ENCODE measurements around the gene SYTL3. TPM values are rescaled to one million over a fixed set of nuclear protein-coding genes. Genes with fewer than 3 reads are reported as not detected.

Gene SYTL3
- total and polyA plus RNA-seq, 7 donors = 1.6 to 6.9 (median 3.3) TPM

DNA sequence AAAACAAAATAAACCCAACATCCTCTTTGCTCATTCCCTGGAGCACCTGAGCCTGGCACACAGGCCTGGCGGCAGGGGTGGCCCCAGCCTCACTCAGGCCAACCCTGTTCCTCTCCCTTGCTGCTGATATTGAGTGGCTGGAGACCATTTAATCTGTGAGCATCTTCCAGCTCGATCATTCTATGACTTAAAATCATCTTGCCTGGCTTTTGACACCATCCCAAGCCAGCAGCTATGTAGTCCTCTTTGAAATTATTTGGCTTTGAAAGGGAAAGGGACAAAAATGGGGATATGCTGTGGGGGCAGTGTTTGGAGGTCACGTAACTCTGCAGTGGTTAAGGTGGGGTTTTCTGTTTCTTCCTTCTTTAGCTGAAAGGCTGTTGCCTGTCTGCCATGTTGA lies 146.5 kb downstream of the SYTL3 start:
- WGBS, 2 donors = 75 to 95% methylated on average over 3 of the region's 3 CpGs

DNA sequence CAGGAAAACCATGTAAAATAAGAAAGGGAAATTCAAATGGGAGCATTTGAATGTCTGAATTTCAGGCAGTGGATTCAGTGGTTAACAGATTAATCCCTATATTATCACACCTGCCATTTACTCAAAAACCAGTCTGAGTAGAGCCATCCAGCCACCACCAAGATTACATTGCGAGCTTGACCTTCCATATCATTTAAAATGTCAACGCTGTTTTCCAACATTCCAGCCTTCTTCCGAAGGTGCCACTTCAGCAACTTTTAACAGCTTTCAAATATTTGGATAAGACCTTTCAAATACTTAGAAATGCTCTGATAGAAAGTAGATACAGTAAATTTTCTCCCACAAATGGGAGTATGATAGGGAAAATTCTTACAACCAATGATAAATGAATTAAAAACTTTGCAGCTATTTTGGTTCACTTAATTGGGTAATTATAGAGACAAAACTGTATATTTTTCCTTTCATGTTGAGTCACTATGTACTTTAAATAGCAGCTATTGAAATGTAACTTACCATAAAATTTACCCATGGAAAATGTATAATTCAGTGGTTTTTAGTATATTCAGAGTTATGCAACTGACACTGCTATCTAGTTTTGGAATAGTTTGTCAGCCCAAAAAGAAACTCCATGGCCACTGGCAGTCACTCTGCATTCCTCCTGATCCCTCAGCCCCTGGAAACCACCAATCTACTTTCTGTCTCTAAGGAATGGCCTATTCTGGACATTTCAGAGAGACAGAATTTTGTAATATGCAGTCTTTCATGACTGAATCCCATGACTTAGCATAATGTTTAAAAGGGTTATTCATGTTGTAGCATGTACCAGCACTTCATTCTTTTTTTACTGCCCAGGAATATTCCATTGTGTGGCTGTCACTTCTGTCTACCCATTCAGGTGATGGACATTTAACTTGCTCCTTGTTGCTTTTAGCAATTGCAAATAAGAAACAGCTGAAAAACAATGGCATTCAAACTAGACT lies 147.8 kb downstream of the SYTL3 start:
- Histone ChIP-seq H3K27me3 (no peaks in the 10 kb centered on the region), H3K27ac (peak overlapping the region in 1 of 4 donors; percentile 2), H3K4me1 (peaks cover 0 to 48% (median 30%) of the 10 kb centered on the region in 4 donors), H3K36me3 (no peaks in the 10 kb centered on the region), H3K9me3 (no peaks in the 10 kb centered on the region), H3K4me3 (no peak overlapping the region)
- no peak for TF ChIP-seq POLR2A (IDR thresholded peaks at IDR 0.05)
- no peak for DNase-seq
- 19 to 65% methylated on average over 3 of the region's 3 CpGs for WGBS, 2 donors
- intact Hi-C loops (cut with DNase I) = no loop called here

More for the DNA sequence above, 146.5 kb downstream of the SYTL3 start:
- intact Hi-C loops (cut with DNase I) = no loop called here
- DNase-seq = no peak
- H3K36me3 ChIP-seq = no peaks in the 10 kb centered on the region
- peaks cover 0 to 48% (median 30%) of the 10 kb centered on the region in 4 donors for H3K4me1 ChIP-seq
- no peak overlapping the region for H3K4me3 ChIP-seq
- H3K9me3 ChIP-seq = no peaks in the 10 kb centered on the region
- H3K27ac ChIP-seq = no peak overlapping the region
- no peaks in the 10 kb centered on the region for H3K27me3 ChIP-seq
- no peak for TF ChIP-seq POLR2AphosphoS5 (IDR thresholded peaks at IDR 0.05)

DNA sequence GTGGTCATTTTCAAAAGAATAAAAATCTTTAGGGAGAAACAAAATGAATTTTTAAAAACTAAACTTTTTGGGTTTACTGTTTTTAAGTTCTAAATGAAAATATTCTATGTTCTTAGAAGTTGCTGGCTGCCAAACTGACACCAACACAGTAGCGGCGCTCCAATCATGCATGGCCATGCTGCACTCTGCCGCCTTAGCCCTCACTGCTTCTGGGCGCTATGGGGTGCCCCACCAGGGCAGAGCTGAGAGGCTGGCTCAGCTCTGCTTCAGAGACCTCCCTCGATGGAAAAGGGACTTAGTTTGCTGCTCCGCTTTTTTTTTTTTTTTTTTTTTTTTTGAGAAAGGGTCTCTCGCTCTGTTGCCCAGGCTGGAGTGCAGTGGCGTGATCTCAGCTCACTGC lies 148.5 kb downstream of the SYTL3 start:
- peak overlapping the region in 1 of 4 donors; percentile 2 for H3K27ac ChIP-seq
- TF ChIP-seq, protein P1, sequence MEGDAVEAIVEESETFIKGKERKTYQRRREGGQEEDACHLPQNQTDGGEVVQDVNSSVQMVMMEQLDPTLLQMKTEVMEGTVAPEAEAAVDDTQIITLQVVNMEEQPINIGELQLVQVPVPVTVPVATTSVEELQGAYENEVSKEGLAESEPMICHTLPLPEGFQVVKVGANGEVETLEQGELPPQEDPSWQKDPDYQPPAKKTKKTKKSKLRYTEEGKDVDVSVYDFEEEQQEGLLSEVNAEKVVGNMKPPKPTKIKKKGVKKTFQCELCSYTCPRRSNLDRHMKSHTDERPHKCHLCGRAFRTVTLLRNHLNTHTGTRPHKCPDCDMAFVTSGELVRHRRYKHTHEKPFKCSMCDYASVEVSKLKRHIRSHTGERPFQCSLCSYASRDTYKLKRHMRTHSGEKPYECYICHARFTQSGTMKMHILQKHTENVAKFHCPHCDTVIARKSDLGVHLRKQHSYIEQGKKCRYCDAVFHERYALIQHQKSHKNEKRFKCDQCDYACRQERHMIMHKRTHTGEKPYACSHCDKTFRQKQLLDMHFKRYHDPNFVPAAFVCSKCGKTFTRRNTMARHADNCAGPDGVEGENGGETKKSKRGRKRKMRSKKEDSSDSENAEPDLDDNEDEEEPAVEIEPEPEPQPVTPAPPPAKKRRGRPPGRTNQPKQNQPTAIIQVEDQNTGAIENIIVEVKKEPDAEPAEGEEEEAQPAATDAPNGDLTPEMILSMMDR (IDR thresholded peaks at IDR 0.05) = no peak
- TF ChIP-seq POLR2AphosphoS5 (IDR thresholded peaks at IDR 0.05) = no peak
- TF ChIP-seq EP300 (IDR thresholded peaks at IDR 0.05) = no peak
- no peak for TF ChIP-seq POLR2A (IDR thresholded peaks at IDR 0.05)
- no peak for DNase-seq

DNA sequence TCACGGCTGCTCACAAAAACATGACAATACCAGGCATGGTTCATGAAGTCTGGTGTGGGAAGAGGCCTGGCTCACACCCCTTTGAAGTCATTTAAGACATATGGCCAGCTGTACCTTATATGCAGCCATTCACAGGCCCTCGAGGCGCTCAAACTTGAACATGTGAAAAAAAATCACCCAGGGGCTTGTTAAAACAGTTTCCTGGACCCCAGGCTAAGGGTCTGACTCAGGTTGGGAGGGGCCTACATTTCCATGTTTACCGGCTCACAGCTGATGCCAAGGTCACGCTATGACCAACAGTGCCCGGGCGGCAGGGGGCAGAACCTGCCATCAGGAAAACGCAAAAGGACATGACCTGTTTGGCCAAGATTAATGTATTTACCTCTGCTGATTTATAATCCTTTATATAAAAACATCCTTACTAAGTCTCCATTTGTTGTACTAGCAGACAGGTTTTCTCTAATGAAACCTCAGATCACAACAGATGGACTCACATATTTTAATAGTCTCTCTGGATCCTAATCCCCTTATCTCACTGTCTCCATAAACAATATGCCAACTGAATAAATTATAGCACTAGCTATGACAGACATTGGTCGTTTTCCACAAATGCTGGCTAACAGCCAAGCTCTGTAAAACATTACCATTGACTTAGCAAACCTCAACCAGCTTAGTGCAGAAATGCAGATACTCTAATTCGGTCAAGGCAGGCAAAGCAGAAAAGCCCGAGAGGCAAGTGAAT lies 149.4 kb downstream of the SYTL3 start:
- H3K27me3 ChIP-seq = no peaks in the 10 kb centered on the region
- intact Hi-C loops (cut with DNase I) = no loop called here
- peaks cover 0 to 36% (median 30%) of the 10 kb centered on the region in 4 donors for H3K4me1 ChIP-seq
- peak overlapping the region in 2 of 4 donors; percentile 27 to 33 for H3K27ac ChIP-seq
- no peaks in the 10 kb centered on the region for H3K36me3 ChIP-seq
- no peak for DNase-seq
- 19 to 42% methylated on average over 11 of the region's 11 CpGs for WGBS, 2 donors
- no peak overlapping the region for H3K4me3 ChIP-seq
- TF ChIP-seq POLR2A (IDR thresholded peaks at IDR 0.05) = no peak
- TF ChIP-seq EP300 (IDR thresholded peaks at IDR 0.05) = no peak
- TF ChIP-seq POLR2AphosphoS5 (IDR thresholded peaks at IDR 0.05) = no peak
- TF ChIP-seq, protein P1 (IDR thresholded peaks at IDR 0.05) = no peak
- H3K9me3 ChIP-seq = no peaks in the 10 kb centered on the region

More for the DNA sequence above, 148.5 kb downstream of the SYTL3 start:
- H3K36me3 ChIP-seq = no peaks in the 10 kb centered on the region
- WGBS, 2 donors = 93 to 95% methylated on average over 8 of the region's 8 CpGs
- no peaks in the 10 kb centered on the region for H3K9me3 ChIP-seq
- H3K4me1 ChIP-seq = peaks cover 0 to 44% (median 30%) of the 10 kb centered on the region in 4 donors
- H3K27me3 ChIP-seq = no peaks in the 10 kb centered on the region
- intact Hi-C loops (cut with DNase I) = no loop called here
- no peak overlapping the region for H3K4me3 ChIP-seq

DNA sequence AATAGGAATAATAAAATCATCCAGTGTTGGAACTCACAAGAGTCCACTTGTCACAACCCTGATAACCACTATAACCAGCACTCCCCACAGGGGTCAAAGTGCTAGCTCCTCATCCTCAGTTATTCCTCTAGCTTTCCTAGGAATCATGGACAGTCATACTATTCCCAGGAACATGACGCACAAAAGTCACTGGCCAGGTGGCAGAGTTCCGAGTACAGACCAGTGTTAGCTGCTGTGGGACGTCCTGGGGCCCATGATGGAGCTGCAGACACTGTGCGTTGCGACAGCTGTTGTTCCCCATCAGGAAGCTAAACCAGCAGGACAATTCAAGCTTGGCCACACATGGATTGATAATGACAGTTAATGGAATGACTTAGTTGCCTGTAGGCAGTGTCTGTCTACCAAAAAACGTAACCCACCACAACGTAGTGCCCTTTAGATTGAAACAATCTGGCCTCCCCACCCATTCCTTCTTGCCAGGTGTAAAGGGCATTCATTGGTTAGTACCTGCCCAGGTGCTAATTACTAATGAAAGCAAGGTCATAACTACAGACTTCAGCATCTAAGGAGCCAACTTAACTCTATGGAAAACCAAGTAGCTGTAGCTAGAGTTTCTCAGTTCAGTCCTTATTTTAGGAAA lies 151.9 kb downstream of the SYTL3 start:
- Histone ChIP-seq H3K9me3 (no peaks in the 10 kb centered on the region), H3K4me1 (peaks cover 0 to 36% (median 30%) of the 10 kb centered on the region in 4 donors), H3K27me3 (no peaks in the 10 kb centered on the region), H3K36me3 (no peaks in the 10 kb centered on the region), H3K27ac (no peak overlapping the region), H3K4me3 (no peak overlapping the region)
- WGBS, 2 donors = 19 to 76% methylated on average over 7 of the region's 7 CpGs
- TF ChIP-seq POLR2A (IDR thresholded peaks at IDR 0.05) (no peak), POLR2AphosphoS5 (IDR thresholded peaks at IDR 0.05) (no peak), EP300 (IDR thresholded peaks at IDR 0.05) (no peak)
- TF ChIP-seq, protein P1 (IDR thresholded peaks at IDR 0.05) = no peak
- intact Hi-C loops (cut with DNase I) = no loop called here
- DNase-seq = no peak
